Midbrain (tissue), 1 donor: ENCODE measurements around the gene LYRM1.

Experiments used
- DNase-seq: peaks from one replicate; lab custom pipeline; 2025; lab: John Stamatoyannopoulos, UW

Gene LYRM1

DNA sequence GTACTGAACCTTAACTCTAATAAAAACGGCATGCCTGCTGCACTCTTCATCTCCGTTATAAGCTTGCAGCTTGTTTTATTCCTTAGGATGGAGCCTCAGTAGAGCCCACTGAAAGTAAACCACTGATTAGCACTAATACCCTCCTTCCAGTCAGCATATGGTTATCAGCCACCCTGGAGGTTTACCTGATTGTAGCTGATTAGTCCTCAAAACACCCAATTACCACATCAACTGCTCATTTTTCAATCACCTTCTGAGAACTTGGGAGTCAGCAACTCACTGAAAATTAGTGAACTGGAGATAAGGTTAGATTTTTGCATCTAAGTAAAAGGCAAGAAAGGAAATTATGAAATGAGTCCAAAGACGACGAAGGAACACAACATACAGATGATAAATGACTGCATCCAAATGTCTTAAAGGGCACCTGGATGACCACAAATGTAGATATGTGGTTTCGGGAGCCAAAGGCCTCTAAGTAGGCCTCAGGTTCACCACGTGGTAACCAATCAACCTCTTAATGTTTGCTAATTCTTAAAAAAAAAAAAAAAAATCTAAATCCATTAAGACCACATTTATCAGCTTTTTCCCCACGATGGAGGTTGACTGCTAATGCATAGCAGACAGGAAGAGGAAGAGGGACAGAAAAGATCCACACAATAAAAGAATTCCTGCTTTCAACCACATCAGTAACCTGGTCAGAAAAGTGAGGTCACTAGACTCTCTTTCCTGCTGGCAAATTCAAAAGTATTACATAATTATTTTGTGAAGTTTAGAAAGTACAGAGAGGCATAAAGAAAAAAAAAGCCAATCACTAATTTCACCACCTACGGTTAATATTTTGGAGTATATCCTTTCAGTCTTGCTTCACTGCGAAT is 28.4 kb upstream of the LYRM1 start:
- DNase-seq = no peak

DNA sequence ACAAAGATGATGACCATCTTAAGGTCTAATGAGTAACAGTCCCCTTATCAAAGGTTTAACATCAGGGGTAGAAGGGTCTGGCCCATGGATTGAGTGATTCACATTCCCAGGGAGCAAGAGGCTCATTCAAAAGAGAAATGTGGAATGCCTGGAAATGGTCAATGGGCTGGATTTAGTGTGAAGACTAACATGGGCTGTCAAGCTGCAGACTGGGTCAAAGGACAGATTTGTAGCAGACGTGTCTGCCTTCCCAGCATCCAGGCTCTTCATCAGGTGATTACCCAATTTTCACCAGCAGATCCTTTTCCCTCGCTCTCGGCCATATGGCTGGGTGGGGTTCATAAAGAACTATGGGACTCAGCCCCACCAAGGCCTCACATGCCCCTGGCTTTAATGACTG is 27.2 kb upstream of the LYRM1 start:
- no peak for DNase-seq

DNA sequence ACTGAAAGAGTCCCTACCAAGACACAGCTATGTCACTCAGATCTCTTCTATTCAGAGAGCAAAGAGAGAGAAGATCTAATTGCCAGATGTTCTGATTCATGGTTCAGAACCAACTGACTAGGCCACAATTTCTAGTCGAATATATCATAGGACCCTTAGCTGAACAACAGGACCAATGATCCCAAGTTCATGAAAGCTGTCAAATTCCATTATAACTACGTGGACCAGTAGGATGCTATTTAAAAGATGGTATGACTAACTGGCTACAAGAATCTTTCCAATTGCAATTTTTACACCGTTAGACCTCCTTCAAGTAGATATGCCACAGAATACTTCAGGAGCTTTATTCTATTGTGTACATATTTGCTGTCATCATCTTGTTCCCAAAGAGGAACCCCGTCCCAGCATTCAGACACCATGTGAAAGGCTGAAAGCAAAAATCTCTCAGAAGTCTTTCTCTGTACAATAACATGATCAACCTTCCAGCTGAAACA is 26.4 kb upstream of the LYRM1 start:
- DNase-seq = no peak

DNA sequence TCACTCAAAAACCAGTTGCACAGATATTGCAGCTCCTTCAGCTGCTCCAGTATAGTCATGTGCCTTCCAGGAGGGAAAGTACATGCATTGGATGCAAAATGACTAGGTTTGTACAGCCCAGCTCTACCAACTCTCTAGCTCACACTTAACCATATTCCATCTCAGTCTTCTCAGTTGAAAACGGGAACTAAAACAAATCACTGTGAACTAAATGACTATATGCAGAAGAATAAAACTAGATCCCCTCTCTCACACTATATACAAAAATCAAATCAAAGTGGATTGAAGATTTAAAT is 25.3 kb upstream of the LYRM1 start:
- DNase-seq = no peak

DNA sequence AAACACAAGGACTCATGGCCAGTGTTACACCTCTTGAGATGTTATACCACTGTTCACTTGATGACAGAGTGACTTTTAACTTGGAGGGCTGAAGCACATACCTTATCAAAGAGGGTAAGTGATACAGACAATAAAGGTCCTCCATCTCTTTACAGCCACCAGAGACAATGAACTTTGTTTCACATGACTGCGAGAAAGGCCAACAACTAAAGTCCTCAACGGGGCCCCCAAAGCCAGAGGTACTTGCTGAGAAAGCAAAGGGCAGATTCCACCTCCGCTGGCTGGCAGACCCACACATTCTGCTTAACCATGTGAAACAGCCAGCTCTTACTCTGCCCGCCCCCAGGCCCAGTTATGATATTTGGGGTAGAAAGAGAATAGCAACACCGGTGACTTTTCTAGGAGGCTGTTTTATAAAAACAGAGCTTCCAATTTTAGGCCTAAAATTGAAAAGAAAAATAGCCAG is 21.9 kb upstream of the LYRM1 start:
- DNase-seq = no peak

DNA sequence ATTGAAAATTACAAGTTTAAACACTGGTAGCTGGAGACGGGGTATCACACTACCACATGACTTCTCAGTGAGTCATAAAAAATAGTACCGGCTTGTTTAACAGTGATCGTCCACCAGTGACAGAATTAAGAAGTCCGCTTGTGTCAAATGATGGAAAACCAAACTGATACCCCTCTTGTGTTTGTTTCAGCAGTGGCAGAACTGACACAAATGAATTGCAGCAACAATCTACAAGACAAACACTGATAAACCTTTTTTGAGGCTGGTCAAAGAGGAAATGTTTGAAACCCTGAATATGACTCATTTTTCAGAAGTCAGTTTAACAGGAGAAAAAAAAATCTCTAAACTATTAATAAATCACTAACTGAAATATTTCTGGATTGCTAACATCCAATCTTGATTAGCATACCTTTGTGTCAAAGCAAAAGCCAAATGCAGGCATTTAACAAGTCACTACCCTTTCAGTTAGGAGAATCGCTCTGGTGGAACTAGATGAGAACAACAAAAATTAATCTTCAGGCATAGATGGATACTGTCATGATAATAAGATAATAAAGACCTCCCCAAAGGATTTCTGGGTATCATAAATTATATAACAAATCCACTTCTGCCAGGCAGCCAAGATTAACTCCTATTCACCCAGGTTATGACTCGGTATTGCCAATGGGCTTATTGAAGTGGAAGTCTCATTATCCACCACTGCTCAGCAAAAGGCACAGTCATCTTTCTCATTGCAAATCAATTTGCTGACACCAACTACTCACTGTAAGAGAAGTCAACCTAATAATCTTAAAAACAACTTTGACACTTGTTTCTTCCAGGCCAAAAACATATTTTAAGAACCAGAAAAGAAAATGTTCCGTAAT is 21.2 kb upstream of the LYRM1 start:
- DNase-seq = no peak

DNA sequence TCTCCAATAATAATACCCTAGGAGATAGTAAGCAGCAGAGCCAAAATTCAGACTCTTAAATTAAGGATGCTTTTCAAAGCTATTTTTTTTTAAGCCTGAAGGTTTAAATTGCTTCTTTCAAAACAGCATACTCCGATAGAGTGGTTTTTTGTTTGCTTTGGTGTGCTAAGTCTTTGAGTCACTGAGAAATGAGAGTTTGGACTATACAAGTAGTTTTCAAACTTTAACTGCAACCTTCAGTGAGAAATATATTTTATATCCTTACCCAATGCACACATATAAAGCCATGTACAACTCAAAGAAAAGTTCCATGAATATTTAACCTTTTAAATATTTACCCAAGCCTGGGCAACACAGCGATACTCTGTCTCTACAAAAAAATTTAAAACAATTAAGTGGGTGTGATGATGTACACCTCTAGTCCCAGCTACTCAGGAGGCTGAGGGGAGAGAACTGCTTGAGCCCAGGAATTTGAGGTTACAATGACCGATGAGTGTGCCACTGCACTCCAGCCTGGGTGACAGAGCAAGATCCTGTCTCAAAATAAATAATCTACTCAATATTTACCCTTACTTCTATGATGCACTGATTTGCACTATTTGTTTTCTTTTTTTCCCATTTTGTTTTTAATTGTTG is 19.6 kb upstream of the LYRM1 start:
- no peak for DNase-seq

DNA sequence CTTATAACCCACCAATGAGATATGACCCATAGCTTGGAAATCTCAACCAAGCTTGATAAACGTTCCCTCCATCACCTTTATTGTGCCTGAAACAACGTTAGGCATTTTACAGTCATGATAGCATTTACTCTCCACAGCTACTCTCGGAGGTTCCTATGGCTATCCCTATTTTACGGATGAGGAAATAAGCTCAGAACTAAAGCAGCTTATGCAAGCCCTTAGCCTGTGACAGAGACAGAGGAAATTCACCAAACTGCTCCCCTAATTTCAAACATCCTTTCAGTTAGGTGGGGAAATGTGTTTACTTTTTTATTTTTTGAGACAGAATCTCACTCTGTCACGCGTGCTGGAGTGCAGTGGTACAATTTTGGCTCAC is 19.1 kb upstream of the LYRM1 start:
- no peak for DNase-seq

DNA sequence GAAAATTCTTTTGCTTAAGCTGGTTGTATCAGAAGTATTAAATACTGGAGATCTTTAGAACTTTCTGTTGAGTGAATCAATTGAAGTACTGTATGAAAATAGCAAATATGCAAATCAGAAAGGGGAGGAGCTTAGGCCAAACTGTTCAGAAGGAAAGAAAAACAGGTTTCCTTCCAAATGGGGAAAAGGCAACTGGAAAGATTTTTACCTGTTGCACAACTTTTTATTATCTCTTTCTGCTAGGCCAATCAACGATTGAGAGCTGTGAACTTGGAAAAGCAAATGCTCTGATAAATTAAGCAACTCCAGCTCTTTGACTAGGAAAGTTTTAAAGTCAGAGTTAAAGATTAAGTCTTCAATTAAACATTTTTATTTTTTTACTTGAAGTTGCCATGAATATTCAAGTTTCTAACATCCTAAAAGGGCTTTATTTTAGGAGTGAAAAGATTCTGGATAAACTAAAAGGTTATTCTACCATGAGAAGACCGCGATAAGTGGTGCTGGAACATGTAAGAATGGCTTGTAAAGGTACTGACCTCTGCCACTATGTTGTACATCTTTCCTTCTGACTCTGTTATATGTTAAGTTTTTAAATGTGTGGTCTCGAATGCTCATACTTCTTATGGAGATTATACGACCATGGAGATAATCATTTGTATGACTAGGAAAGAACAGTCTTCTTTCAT is 16.9 kb upstream of the LYRM1 start:
- DNase-seq = no peak

DNA sequence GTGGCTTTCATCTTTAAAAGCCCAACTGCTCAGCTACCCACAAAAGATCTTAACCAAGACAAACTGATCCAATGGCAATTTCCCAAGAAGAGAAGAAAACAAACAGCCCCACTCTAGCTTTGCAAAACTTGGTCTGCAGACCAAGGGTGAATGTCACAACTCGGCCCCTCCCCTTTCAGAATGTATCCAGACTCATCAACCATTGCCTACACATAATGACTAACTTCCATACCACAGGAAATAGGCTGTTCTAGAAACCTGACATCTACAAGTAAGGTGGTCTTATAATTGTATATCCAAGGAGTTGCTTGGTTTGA is 16.4 kb upstream of the LYRM1 start:
- no peak for DNase-seq

DNA sequence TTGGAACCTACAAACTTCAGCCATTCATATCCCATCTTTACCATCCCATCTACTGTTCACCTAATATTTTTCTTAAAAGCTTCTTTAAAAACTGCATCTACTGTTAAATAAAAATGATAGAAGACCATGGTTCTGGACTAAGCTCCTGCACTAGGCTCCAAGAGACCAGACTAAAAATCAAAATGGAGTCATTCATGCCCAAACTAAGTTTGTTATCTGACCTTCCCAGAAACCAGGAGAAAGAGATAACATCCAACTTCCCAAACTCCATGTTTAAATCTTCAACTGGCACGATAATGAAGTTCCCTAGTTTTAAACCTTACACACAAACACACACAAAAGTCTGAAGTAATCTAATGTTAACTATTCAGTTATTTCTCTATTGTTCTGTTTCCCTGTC is 14.3 kb upstream of the LYRM1 start:
- DNase-seq = no peak

DNA sequence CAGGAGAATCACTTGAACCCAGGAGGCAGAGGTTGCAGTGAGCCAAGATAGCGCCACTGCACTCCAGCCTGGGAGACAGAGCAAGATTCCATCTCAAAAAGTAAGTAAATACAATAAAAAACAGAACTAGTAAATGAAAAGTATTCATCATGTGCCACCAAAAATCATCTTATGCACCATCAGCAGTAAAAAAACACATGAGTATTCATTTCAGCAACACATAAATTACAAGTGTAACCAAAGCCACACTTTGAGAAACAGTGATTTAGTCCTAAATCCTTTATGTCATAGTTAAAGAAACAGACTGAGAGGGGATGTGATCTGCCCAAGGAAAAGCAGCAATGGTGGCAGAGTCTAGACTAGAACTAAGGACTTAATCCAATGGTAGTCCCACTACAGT is 13.4 kb upstream of the LYRM1 start:
- DNase-seq = no peak

DNA sequence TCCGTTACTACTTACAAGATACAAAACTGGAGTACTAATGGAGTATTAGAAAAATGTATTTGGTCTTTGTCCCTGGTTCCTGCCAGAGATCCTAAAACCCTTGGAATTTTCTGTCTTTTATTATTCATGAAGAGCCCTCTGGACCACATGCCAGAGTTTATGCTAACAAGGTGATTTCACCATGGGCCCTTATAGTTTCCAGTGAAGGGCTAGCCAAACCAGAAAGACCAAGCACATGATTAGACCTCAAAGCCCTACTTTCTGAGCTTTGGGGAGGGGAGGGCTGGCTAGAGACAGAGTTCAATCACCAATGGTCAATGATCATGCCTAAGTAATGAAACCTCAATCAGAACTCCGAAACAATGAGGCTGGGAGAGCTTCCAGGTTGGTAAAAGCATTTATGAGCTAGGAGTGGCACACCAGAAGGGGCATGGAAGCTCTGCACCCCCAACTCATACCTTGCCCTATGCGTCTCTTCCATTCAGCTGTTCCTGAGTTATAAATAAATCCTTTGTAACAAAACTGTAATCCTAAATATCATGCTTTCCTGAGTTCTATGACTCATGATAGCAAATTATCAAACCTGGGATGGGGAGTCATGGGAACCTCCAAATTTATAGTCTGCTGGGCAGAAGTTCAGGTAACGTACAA is 10.8 kb upstream of the LYRM1 start:
- DNase-seq = no peak

DNA sequence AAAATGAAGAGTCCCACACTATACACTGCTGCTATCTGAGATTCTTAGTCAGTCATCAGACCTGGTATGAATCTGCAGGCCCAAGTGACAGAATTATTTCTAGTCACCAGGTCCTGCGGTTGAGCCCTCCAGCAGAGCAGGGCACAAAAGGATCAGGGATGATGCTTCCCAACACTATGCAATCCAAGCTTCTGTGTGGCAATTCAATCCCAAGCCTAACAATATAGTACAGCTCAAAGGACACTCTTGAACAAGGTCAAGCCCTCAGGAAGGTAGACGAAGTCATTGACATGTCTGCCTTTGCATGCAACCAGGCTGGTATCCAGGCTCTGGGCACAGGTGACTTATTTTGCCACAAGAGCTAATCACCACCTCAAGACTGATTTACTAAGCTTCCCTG is 6.2 kb upstream of the LYRM1 start:
- DNase-seq = no peak

DNA sequence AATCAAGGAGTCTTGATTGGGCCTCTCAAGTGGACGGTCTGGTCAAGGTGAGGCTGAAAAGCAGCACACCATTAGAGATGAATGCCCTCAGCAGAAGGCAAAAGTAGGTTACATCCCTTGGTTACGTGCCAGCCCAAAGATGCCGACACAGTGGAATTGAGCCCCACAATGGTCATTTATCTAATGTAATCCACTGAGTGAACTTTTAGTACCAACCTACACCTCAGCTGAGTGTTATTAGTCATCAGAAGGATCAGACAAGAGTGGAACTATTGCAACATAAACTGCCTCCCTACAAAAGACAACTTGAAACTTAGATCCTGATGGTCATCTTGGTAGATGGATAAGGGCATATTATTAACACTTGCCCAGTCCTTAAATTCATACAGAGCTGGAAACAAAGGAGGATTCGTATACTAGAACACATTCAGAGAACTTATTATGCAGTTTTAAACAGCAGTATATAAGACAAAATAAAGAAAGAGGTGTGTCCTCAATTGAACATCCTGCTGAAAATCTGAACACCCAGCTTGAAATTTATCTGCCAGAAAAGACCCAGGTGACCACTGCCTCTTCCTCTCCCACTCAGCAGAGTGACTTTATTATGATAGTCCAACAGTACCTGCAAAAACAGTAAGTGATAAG is 3.2 kb upstream of the LYRM1 start:
- DNase-seq = no peak

DNA sequence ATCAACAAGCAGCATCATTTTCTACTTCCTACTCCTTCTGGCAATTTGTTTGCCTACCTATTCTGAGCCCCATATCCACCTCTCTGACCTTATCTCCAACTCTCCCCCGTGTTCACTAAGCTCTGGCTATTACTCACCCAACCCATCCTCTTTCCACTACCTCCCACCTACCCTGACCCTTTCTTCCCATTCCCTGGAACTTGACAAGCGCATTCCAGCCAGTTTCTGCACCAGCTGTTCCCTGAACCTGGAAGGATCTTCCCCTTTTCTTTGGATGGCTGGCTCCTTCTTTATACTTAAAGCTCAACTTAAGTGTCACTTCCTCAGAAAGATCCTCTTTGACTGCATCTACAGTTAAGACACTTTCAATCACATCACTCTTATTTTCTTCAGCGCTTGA is 2.6 kb upstream of the LYRM1 start:
- no peak for DNase-seq

DNA sequence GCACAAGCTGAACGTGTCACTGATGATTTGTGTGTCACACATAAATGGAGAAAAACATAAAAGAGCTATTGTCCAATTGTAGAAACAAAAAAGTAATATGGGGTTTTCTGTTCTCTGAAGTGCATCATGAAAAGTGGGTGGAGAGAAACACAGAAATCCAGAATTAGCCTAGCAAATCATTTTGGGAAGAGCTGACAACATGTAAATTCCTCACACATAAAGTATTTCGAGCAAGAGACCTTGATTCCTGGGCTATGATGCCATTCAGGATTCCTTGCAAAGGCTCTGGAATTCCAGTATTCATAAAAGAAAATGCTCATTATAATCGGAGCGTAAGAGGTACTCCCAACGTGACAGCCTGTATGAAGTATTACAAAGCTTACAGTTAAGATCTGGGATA is 1.5 kb upstream of the LYRM1 start:
- DNase-seq = peak; percentile 14

DNA sequence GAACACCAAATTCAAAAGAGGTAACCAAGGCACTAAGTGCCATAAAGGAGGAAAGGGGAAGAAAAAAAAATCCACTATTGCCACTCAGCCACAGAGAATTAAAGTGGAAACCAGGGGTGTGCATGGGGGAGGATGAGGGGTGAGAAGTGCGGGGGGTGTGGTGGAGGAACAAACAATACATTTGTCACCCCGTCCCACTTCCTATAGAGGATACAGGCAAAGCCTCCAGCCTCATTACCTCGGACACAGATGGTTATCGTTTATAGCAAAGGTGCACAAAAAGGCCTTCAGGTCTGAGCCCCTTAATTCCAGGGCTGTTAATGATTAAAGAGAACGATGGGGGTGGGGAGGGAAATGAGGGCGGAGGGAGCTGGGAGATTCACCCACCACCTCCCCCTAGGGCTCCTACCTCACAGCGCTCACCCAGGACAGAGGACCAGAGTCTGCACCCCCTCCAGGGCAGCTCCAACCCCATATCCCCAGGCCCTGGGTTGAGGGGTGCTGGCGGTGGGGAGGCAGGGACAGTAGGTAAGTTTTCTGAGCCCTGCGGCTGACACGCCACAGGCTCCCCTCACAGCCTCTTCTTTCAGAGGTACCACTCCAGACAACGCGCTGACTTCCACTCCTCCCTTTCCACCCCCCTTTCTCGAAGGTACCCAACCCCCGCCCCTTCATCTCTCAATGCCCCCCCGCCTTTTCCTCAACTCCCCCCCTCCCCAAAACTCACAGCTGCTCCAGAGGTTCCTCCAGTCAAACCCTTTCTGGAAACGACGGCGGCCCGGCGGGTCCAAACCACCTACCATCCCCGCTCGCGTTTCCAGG is 883 bp upstream of the LYRM1 start:
- no peak for DNase-seq

DNA sequence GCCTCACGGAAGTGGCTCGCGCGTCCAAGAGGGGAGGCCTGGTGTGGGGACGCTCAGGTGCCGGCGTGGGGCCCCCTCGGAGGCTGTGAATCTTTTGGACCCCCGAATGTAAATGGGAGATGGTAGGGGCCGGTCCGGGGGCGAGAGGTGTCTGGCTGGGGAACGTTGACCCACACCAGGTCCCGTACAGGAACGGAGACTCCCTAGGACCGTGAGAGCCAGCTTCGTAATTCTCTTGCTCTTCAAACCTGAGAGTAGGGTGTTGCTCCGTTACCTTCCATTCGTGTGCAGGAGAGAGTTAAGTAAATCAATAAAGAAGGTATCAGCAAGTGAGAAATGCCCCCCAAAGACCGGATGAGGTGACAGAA is 481 bp downstream of the LYRM1 start:
- no peak for DNase-seq

DNA sequence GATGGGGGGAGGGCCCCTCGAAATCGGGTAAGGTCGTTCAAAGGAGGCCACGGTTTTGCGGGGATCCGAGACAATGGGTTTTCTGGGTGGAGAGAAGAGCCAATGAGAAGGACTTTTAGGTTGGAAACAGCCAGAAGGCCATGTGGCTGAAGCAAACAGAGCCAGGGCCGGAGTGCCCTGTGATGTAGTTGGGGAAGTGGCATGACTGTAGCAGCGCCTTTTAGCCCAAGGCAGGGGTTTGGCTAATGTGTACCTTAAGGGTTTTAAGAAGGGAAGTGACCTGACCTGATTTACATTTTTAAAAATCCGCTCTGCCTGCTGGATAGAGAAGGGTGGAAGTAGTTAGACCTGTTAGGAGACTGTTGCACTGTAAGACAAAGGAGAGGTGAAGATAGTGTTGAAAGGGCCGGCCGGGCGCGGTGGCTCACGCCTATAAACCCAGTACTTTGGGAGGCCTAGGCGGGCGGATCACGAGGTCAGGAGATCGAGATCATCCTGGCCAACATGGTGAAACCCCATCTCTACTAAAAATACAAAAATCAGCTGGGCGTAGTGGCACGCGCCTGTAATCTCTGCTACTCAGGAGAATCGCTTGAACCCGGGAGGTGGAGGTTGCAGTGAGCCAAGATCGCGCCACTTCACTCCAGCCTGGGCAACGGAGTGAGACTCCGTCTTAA is 1.0 kb downstream of the LYRM1 start:
- DNase-seq = peak; percentile 47
